ENCODE measurements around the gene FZR1.

DNA sequence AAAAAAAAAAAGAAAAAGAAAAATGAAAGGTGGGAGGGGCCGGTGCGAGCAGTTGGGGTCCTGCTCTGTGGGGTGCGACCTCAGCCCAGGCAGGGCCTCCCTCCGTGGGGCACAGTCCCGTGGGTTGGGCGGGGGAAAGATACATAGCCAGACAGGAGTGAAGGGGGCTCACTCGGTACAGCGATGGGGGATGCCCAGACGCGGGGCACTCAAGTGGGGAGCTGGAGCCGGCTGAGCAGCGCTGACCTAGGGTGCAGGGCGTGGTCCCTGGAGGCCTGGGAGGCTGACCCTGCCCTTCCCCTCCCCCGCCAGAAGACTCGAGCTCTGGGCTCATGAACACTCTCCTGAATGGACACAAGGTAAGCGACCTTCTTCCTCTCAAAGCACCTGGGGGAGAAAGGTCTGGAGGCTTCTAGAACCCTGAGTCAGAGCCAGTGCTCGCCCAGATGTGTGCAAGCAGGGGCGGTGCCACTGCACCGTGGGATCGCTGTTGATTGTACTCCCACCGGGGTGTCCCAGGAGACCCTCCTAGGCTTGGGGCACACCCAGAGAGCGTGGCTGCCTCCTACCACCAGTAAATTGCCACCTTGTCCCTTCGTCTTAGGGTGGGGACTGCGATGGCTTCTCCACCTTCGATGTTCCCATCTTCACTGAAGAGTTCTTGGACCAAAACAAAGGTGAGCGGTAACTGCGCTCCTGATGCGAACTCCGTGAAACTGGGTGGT lies 70.0 kb downstream of the FZR1 start:
- TF ChIP-seq POLR2A (IDR thresholded peaks at IDR 0.05) = no peak
- TF ChIP-seq, protein P1, sequence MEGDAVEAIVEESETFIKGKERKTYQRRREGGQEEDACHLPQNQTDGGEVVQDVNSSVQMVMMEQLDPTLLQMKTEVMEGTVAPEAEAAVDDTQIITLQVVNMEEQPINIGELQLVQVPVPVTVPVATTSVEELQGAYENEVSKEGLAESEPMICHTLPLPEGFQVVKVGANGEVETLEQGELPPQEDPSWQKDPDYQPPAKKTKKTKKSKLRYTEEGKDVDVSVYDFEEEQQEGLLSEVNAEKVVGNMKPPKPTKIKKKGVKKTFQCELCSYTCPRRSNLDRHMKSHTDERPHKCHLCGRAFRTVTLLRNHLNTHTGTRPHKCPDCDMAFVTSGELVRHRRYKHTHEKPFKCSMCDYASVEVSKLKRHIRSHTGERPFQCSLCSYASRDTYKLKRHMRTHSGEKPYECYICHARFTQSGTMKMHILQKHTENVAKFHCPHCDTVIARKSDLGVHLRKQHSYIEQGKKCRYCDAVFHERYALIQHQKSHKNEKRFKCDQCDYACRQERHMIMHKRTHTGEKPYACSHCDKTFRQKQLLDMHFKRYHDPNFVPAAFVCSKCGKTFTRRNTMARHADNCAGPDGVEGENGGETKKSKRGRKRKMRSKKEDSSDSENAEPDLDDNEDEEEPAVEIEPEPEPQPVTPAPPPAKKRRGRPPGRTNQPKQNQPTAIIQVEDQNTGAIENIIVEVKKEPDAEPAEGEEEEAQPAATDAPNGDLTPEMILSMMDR (IDR thresholded peaks at IDR 0.05) = no peak
